HCT116 (cell line): ENCODE data around the gene RHOH. TPM values are rescaled to one million over a fixed set of nuclear protein-coding genes. Genes with fewer than 3 reads are reported as not detected.

Source experiments
- ATAC-seq: fragments of 200-7000 bp; cut with Tn5 transposase; 2 replicates; pipeline ENCODE4 v1.9.1; 2020; ENCODE audit warnings: mild to moderate bottlenecking, moderate library complexity
- BruUV-seq: library from RNA; stranded (reverse); fragments of 400-500 nt; replicated peaks from 2 replicates; lab custom pipeline; 2021; lab: Mats Ljungman, UMichigan
- CTCF ChIA-PET: fragments of 300-600 bp; sonication (Branson Sonifier 250); formaldehyde crosslinking; loops from one replicate; lab custom pipeline; 2021; ENCODE audit warnings: antibody characterized with exemption; lab: Charles Lee
- POLR2A ChIA-PET: fragments of 300-600, 350-600 bp; sonication (Branson Sonifier 250); formaldehyde crosslinking; loops from one replicate; lab custom pipeline; 2021; ENCODE audit warnings: antibody characterized with exemption; lab: Charles Lee
- RAD21 ChIA-PET, 2 experiments: fragments of 300-600 bp; sonication (Branson Sonifier 250); formaldehyde crosslinking; loops; one replicate each; lab custom pipeline; 2023; ENCODE audit warnings: low total read pairs in 2 of 2; ENCODE audit not compliant: uncharacterized antibody in 2 of 2, unreplicated experiment in 2 of 2, low non-redundant PET in 1 of 2; lab: Charles Lee
- DNase-seq: peaks from one replicate; pipeline ENCODE4 v3.0.0-alpha.2; 2010; ENCODE audit warnings: low read depth, low spot score
- H2AFZ ChIP-seq: fragments of 200-600 bp; shearing (Covaris generic), sonication (generic); 2 replicates; pipeline ENCODE4 v1.6.1; 2017; ENCODE audit warnings: low read depth, mixed run types, mixed read lengths, antibody characterized with exemption, low read length; ENCODE audit not compliant: poor library complexity, severe bottlenecking
- H3K27ac ChIP-seq: 2 replicates; pipeline ENCODE4 v1.5.1; 2012; ENCODE audit warnings: low read depth, low read length
- H3K27me3 ChIP-seq: fragments of 200-600 bp; sonication (generic); 2 replicates; pipeline ENCODE4 v1.6.1; 2016; ENCODE audit warnings: mixed run types, low read length, mixed read lengths; ENCODE audit not compliant: insufficient read depth
- H3K36me3 ChIP-seq, 2 experiments: fragments of 200-500 bp in 1 of 2; fragments of 200-600 bp in 1 of 2; sonication (Bioruptor generic) in 1 of 2; sonication (generic) in 1 of 2; 2 replicates each; pipeline versions ENCODE4 v1.5.1 to v1.6.1; 2014 to 2016; ENCODE audit warnings: low read length in 2 of 2, inconsistent platforms in 1 of 2, mixed read lengths in 1 of 2, mixed run types in 1 of 2; ENCODE audit not compliant: insufficient read depth in 2 of 2, control insufficient read depth in 1 of 2
- H3K4me1 ChIP-seq, 2 experiments: fragments of 200-600 bp in 1 of 2; sonication (generic) in 1 of 2; 2 replicates each; pipeline versions ENCODE4 v1.5.1 to v1.6.1; 2012 to 2017; ENCODE audit warnings: low read length in 2 of 2, inconsistent platforms in 1 of 2, mild to moderate bottlenecking in 1 of 2, mixed read lengths in 1 of 2, mixed run types in 1 of 2, moderate library complexity in 1 of 2; ENCODE audit not compliant: insufficient read depth in 2 of 2, control insufficient read depth in 1 of 2
- H3K4me2 ChIP-seq: fragments of 200-600 bp; sonication (generic); 2 replicates; pipeline ENCODE4 v1.6.1; 2017; ENCODE audit warnings: mixed run types, low read length, mixed read lengths
- H3K4me3 ChIP-seq, 2 experiments: fragments of 200-600 bp in 1 of 2; sonication (generic) in 1 of 2; replicated peaks in 1 of 2; 2 replicates each; pipeline ENCODE4 v1.5.1; 2011 to 2016; ENCODE audit warnings: low read length in 2 of 2, control low read depth in 1 of 2, low read depth in 1 of 2, mild to moderate bottlenecking in 1 of 2, mixed read lengths in 1 of 2, mixed run types in 1 of 2
- H3K79me2 ChIP-seq: fragments of 200-600 bp; sonication (generic); 2 replicates; pipeline ENCODE4 v1.6.1; 2017; ENCODE audit warnings: mild to moderate bottlenecking, mixed run types, low read length, moderate library complexity, mixed read lengths; ENCODE audit not compliant: insufficient read depth
- H3K9ac ChIP-seq: fragments of 200-600 bp; sonication (generic); 2 replicates; pipeline ENCODE4 v1.6.1; 2016; ENCODE audit warnings: low read length, mixed read lengths
- H3K9me2 ChIP-seq: fragments of 200-600 bp; sonication (generic), shearing (Covaris generic); 2 replicates; pipeline ENCODE4 v1.6.1; 2017; ENCODE audit warnings: mixed run types, mild to moderate bottlenecking, moderate library complexity; ENCODE audit not compliant: insufficient read depth
- H3K9me3 ChIP-seq, 2 experiments: fragments of 200-500 bp in 1 of 2; fragments of 200-600 bp in 1 of 2; sonication (Bioruptor generic) in 1 of 2; sonication (generic) in 1 of 2; 2 replicates each; pipeline ENCODE4 v1.6.1; 2014 to 2017; ENCODE audit warnings: low read length in 2 of 2, mixed read lengths in 2 of 2, inconsistent platforms in 1 of 2, low read depth in 1 of 2, mild to moderate bottlenecking in 1 of 2, mixed run types in 1 of 2, moderate library complexity in 1 of 2; ENCODE audit not compliant: control insufficient read depth in 1 of 2, insufficient read depth in 1 of 2
- H4K20me1 ChIP-seq: fragments of 200-600 bp; sonication (generic), shearing (Covaris generic); 2 replicates; pipeline ENCODE4 v1.6.1; 2017; ENCODE audit warnings: mixed run types, mild to moderate bottlenecking, moderate library complexity; ENCODE audit not compliant: insufficient read depth
- CBX3 ChIP-seq: IDR thresholded peaks from 2 replicates; pipeline ENCODE4 v1.6.1; 2012; ENCODE audit warnings: low read depth
- CEBPB ChIP-seq: IDR thresholded peaks from 2 replicates; pipeline ENCODE4 v1.6.1; 2012; ENCODE audit warnings: low read depth
- ELF1 ChIP-seq: IDR thresholded peaks from 2 replicates; pipeline ENCODE4 v1.6.1; 2012; ENCODE audit warnings: low read depth, borderline replicate concordance
- EZH2phosphoT487 ChIP-seq: fragments of 200-600 bp; IDR thresholded peaks from 2 replicates; pipeline ENCODE4 v1.6.1; 2018; ENCODE audit warnings: antibody characterized with exemption, borderline replicate concordance
- FOSL1 ChIP-seq: IDR thresholded peaks from 2 replicates; pipeline ENCODE4 v1.6.1; 2012; ENCODE audit warnings: low read depth
- JUND ChIP-seq: IDR thresholded peaks from 2 replicates; pipeline ENCODE4 v1.6.1; 2012
- POLR2A ChIP-seq: IDR thresholded peaks from 2 replicates; pipeline ENCODE4 v1.7.0; 2011; ENCODE audit warnings: borderline replicate concordance; ENCODE audit not compliant: insufficient read depth, insufficient read length; ENCODE audit errors: extremely low read depth
- SIN3A ChIP-seq: IDR thresholded peaks from 2 replicates; pipeline ENCODE4 v1.6.1; 2012; ENCODE audit warnings: low read depth
- SP1 ChIP-seq: IDR thresholded peaks from 2 replicates; pipeline ENCODE4 v1.6.1; 2012; ENCODE audit warnings: low read depth
- YY1 ChIP-seq: IDR thresholded peaks from 2 replicates; pipeline ENCODE4 v1.6.1; 2011; ENCODE audit warnings: low read length, low read depth, moderate library complexity, mild to moderate bottlenecking; ENCODE audit not compliant: insufficient replicate concordance; ENCODE audit errors: extremely low read depth
- ZFX ChIP-seq: fragments of 450-650 bp; IDR thresholded peaks from 2 replicates; pipeline ENCODE4 v1.6.1; 2017
- ZNF274 ChIP-seq: fragments of 200-500 bp; sonication (Bioruptor generic); IDR thresholded peaks from 2 replicates; pipeline ENCODE4 v1.6.1; 2014; ENCODE audit warnings: mild to moderate bottlenecking, low read depth, low read length, inconsistent platforms
- intact Hi-C: fragments of 100-400 bp; cut with micrococcal nuclease; formaldehyde crosslinking; loops from 2 replicates; pipeline ENCODE4 v1.10.0; 2022
- total RNA-seq: library from RNA; stranded (reverse); gene quantifications from one replicate; pipeline ENCODE4 v1.2.1, GENCODE V29; 2021; ENCODE audit not compliant: unreplicated experiment
- TF ChIP-seq, protein P1 (sequence below): IDR thresholded peaks from 2 replicates; pipeline ENCODE4 v1.6.1; 2012
- TF ChIP-seq, protein P2 (sequence below): IDR thresholded peaks from 2 replicates; pipeline ENCODE4 v1.6.1; 2012; ENCODE audit warnings: low read depth
- TF ChIP-seq, protein P3 (sequence below), 3 experiments: fragments of 200-600 bp in 1 of 3; sonication (generic) in 1 of 3; IDR thresholded peaks in 2 of 3; conservative IDR thresholded peaks in 1 of 3; 2 replicates each; pipeline ENCODE4 v1.5.1; 2012 to 2017; ENCODE audit warnings: low read depth in 2 of 3, low read length in 2 of 3, antibody characterized with exemption in 1 of 3, borderline replicate concordance in 1 of 3, control low read depth in 1 of 3, mild to moderate bottlenecking in 1 of 3, mixed read lengths in 1 of 3, mixed run types in 1 of 3, moderate library complexity in 1 of 3; ENCODE audit not compliant: insufficient read depth in 1 of 3
- TF ChIP-seq, protein P4 (sequence below): IDR thresholded peaks from 2 replicates; pipeline ENCODE4 v1.6.1; 2011; ENCODE audit warnings: mild to moderate bottlenecking, low read length, moderate library complexity; ENCODE audit not compliant: insufficient replicate concordance; ENCODE audit errors: extremely low read depth
- TF ChIP-seq, protein P5 (sequence below): IDR thresholded peaks from 2 replicates; pipeline ENCODE4 v1.6.1; 2012

The RHOH gene
- total RNA-seq, 1 experiment from 2014 or later, result 0.74 TPM

DNA sequence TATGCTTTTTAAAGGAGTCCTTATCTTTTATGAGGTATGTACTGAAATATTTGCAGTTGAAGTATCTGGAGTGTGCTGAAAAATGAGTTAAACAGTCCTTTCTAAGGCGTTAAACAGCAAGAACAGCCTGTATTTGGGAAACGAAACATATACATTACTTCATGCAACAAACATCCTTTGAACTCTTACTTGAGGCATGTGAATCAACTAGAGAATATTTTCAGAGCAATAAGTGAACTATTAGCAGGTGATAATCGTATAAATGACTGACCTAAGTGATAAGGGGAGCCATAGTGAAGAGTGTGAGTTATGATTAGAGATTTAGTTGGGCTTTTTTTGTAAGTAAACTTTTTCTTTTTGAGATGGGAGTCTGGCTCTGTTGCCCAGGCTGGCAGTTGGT lies 45.9 kb upstream of the RHOH start (continued):
- TF ChIP-seq SIN3A (no peak), ELF1 (no peak), EZH2phosphoT487 (no peak)

DNA sequence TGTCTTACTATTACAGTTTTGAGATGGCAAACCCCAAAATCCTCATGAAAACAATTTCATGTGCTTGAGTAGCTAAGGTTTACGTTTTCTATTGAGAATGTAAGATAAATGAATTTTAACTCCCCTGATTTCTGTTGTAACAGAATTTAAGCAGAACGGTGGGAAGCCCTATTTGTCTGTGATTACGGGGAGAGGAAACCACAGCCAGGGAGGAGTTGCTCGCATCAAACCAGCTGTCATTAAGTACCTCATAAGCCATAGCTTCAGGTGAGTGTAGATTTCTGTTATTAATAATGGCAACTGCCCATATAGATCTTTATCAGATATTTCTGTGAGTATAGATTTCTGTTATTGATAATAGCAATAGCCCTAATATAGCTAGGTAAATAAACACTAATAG lies 44.2 kb upstream of the RHOH start:
- no peaks in the 10 kb centered on the region for H3K79me2 ChIP-seq
- H3K27me3 ChIP-seq, result no peaks in the 10 kb centered on the region
- no peak overlapping the region for H2AFZ ChIP-seq
- no peak overlapping the region for H3K9ac ChIP-seq
- POLR2A ChIA-PET, result no interaction called here
- RAD21 ChIA-PET, result no interaction called here
- H3K9me3 ChIP-seq, result peaks cover 3 to 18% of the 10 kb centered on the region in 2 experiments; a peak in 1 of 4 replicates
- peaks cover 0 to 8% of the 10 kb centered on the region in 2 experiments; a peak in 1 of 4 replicates for H3K36me3 ChIP-seq
- no peaks in the 10 kb centered on the region for H4K20me1 ChIP-seq
- TF ChIP-seq CBX3 (no peak), CEBPB (no peak), ZNF274 (no peak), FOSL1 (no peak), ELF1 (no peak), YY1 (no peak), POLR2A (no peak), SP1 (no peak), ZFX (no peak), JUND (no peak)
- TF ChIP-seq, protein P1, sequence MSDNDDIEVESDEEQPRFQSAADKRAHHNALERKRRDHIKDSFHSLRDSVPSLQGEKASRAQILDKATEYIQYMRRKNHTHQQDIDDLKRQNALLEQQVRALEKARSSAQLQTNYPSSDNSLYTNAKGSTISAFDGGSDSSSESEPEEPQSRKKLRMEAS, result no peak
- TF ChIP-seq, protein P2, sequence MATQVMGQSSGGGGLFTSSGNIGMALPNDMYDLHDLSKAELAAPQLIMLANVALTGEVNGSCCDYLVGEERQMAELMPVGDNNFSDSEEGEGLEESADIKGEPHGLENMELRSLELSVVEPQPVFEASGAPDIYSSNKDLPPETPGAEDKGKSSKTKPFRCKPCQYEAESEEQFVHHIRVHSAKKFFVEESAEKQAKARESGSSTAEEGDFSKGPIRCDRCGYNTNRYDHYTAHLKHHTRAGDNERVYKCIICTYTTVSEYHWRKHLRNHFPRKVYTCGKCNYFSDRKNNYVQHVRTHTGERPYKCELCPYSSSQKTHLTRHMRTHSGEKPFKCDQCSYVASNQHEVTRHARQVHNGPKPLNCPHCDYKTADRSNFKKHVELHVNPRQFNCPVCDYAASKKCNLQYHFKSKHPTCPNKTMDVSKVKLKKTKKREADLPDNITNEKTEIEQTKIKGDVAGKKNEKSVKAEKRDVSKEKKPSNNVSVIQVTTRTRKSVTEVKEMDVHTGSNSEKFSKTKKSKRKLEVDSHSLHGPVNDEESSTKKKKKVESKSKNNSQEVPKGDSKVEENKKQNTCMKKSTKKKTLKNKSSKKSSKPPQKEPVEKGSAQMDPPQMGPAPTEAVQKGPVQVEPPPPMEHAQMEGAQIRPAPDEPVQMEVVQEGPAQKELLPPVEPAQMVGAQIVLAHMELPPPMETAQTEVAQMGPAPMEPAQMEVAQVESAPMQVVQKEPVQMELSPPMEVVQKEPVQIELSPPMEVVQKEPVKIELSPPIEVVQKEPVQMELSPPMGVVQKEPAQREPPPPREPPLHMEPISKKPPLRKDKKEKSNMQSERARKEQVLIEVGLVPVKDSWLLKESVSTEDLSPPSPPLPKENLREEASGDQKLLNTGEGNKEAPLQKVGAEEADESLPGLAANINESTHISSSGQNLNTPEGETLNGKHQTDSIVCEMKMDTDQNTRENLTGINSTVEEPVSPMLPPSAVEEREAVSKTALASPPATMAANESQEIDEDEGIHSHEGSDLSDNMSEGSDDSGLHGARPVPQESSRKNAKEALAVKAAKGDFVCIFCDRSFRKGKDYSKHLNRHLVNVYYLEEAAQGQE, result no peak
- TF ChIP-seq, protein P3, sequence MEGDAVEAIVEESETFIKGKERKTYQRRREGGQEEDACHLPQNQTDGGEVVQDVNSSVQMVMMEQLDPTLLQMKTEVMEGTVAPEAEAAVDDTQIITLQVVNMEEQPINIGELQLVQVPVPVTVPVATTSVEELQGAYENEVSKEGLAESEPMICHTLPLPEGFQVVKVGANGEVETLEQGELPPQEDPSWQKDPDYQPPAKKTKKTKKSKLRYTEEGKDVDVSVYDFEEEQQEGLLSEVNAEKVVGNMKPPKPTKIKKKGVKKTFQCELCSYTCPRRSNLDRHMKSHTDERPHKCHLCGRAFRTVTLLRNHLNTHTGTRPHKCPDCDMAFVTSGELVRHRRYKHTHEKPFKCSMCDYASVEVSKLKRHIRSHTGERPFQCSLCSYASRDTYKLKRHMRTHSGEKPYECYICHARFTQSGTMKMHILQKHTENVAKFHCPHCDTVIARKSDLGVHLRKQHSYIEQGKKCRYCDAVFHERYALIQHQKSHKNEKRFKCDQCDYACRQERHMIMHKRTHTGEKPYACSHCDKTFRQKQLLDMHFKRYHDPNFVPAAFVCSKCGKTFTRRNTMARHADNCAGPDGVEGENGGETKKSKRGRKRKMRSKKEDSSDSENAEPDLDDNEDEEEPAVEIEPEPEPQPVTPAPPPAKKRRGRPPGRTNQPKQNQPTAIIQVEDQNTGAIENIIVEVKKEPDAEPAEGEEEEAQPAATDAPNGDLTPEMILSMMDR (IDR thresholded peaks at IDR 0.05 in 2 of 3, conservative IDR thresholded peaks at IDR 0.05 in 1 of 3; ENCODE audit: borderline replicate concordance in 1 of 3, insufficient read depth in 1 of 3, low read depth in 2 of 3, low read length in 2 of 3), result no peak
- TF ChIP-seq, protein P4, sequence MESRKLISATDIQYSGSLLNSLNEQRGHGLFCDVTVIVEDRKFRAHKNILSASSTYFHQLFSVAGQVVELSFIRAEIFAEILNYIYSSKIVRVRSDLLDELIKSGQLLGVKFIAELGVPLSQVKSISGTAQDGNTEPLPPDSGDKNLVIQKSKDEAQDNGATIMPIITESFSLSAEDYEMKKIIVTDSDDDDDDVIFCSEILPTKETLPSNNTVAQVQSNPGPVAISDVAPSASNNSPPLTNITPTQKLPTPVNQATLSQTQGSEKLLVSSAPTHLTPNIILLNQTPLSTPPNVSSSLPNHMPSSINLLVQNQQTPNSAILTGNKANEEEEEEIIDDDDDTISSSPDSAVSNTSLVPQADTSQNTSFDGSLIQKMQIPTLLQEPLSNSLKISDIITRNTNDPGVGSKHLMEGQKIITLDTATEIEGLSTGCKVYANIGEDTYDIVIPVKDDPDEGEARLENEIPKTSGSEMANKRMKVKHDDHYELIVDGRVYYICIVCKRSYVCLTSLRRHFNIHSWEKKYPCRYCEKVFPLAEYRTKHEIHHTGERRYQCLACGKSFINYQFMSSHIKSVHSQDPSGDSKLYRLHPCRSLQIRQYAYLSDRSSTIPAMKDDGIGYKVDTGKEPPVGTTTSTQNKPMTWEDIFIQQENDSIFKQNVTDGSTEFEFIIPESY, result no peak
- TF ChIP-seq, protein P5, sequence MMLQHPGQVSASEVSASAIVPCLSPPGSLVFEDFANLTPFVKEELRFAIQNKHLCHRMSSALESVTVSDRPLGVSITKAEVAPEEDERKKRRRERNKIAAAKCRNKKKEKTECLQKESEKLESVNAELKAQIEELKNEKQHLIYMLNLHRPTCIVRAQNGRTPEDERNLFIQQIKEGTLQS, result no peak
- TF ChIP-seq, all 23 proteins: peak for 0
- Histone ChIP-seq H3K4me2 (no peak overlapping the region), H3K9me2 (no peaks in the 10 kb centered on the region), H3K4me3 (no peak overlapping the region), H3K4me1 (no peaks in the 10 kb centered on the region), H3K27ac (no peak overlapping the region)
- CTCF ChIA-PET, result interaction anchor here (1.5 kb wide), 1 partner anchor 164 kb away, joined by 4 read pairs; no protein-coding TSS in a partner anchor
- intact Hi-C loops, result loop anchor here (10.0 kb wide), 1 partner anchor 562 kb away; no protein-coding TSS in a partner anchor
- BruUV-seq, result no TSS peak
- ATAC-seq (no peak), DNase-seq (no peak)
